Adrenal gland (tissue), 12 donors: ENCODE results near the gene BAG3. TPM values are rescaled to one million over a fixed set of nuclear protein-coding genes. Genes with fewer than 3 reads are reported as not detected.

Experiments
- DNase-seq, 7 donors: peaks; one replicate each; pipeline ENCODE4 v3.0.0-alpha.2; 2019 to 2020
- H3K27ac ChIP-seq, 5 donors: fragments of 200-600 bp; sonication (generic) in 4 of 5; 1 replicate in 3 of 5; 2 replicates in 2 of 5; pipeline versions ENCODE4 v1.5.1 to v1.8.0; 2016 to 2020; ENCODE audit warnings: mild to moderate bottlenecking in 1 of 5
- H3K27me3 ChIP-seq: fragments of 200-600 bp; 2 replicates; pipeline ENCODE4 v1.8.0; 2021
- H3K36me3 ChIP-seq, 2 donors: fragments of 200-600 bp; replicated peaks in 1 of 2; 1 replicate in 1 of 2; 2 replicates in 1 of 2; pipeline versions ENCODE4 v1.5.1 to v1.8.0; 2018 to 2022
- H3K4me1 ChIP-seq, 2 donors: fragments of 200-600 bp; replicated peaks in 1 of 2; 1 replicate in 1 of 2; 2 replicates in 1 of 2; pipeline versions ENCODE4 v1.5.1 to v1.8.0; 2018 to 2021
- H3K4me3 ChIP-seq, 4 donors: fragments of 200-600 bp; sonication (generic) in 3 of 4; one replicate each; pipeline ENCODE4 v1.5.1; 2016 to 2018
- H3K9me3 ChIP-seq, 3 donors: fragments of 200-600 bp; sonication (generic) in 1 of 3; replicated peaks in 1 of 3; 1 replicate in 2 of 3; 2 replicates in 1 of 3; pipeline versions ENCODE4 v1.5.1 to v1.8.0; 2016 to 2021
- CTCF ChIP-seq, 6 experiments: fragments of 450-650 bp in 4 of 6; fragments of 200-600 bp in 2 of 6; sonication (generic) in 1 of 6; IDR thresholded peaks; 1 replicate in 5 of 6; 2 replicates in 1 of 6; pipeline versions ENCODE4 v1.5.1 to v1.8.0; 2016 to 2021; ENCODE audit warnings: antibody characterized with exemption in 6 of 6, mild to moderate bottlenecking in 2 of 6, moderate library complexity in 1 of 6
- POLR2A ChIP-seq, 2 donors: fragments of 450-650 bp; IDR thresholded peaks; one replicate each; pipeline ENCODE4 v1.6.1; 2017; ENCODE audit warnings: antibody characterized with exemption in 2 of 2, mild to moderate bottlenecking in 2 of 2, moderate library complexity in 1 of 2
- WGBS, 4 donors: extraction: QIAGEN DNeasy Blood & Tissue Kit in 2 of 4; methylation state at CpG; one replicate each; pipeline versions ENCODE4 v1.1.5 to v1.1.7; 2013 to 2017; 5-methylcytosine and 5-hydroxymethylcytosine counted together
- intact Hi-C, 2 donors: fragments of 100-400 bp; cut with DNase I; formaldehyde crosslinking; loops; one replicate each; pipeline versions ENCODE4 v1.14.1 to v1.15.0; 2022 to 2023
- polyA plus RNA-seq, 3 donors: library from polyadenylated mRNA; stranded (reverse); fragments of 200-250 nt in 2 of 3; fragments of 350-450 nt in 1 of 3; fragmentation: Illumina TruSeq in 1 of 3; extraction: RNeasy Lipid Tissue Mini Kit (QIAGEN cat#74804) in 1 of 3; gene quantifications; one replicate each; pipeline ENCODE4 v1.2.3, GENCODE V29; 2013 to 2014
- total RNA-seq, 9 donors: library from RNA; depleted of rRNA in 4 of 9; stranded (reverse); fragments of >200 nt in 4 of 9; fragments of 120-200 nt in 1 of 9; fragmentation: NEBNext Ultra II Directional in 1 of 9; extraction: Animal tissue kit (Norgen Biotek cat#: 25700) in 1 of 9; gene quantifications; one replicate each; pipeline versions ENCODE4 v1.1.0 to v1.2.4, GENCODE V29; 2013 to 2023
- donor health status: healthy with polysubstance abuse.
- donor health status: Bipolar disorder and iron deficiency.
- donor health status: DM: yes; HTN: yes; CAD: no.
- donor health status: DM: no; HTN: no; CAD: no.
- donor health status: DM: no; HTN: no; CAD: no.
- donor health status: DM: yes; HTN: yes; CAD: no.

BAG3 gene
- total and polyA plus RNA-seq, 12 donors, result 6.1 to 49.3 (median 30.0) TPM

- Histone ChIP-seq H3K27ac (peak overlapping the region in 4 of 5 donors; percentile 7 to 64 (median 35)), H3K36me3 (no peaks in the 10 kb centered on the region), H3K4me3 (no peak overlapping the region), H3K4me1 (peaks cover 0 to 7% of the 10 kb centered on the region in 2 donors), H3K27me3 (no peaks in the 10 kb centered on the region), H3K9me3 (no peaks in the 10 kb centered on the region)
- DNase-seq, result peak in 3 of 7 donors; percentile 31 to 56 (median 36)
- peak in 5 of 6 experiments; percentile 13 to 36 (median 27) for TF ChIP-seq CTCF (IDR thresholded peaks at IDR 0.05)
- TF ChIP-seq POLR2A (IDR thresholded peaks at IDR 0.05), result peak in 1 of 2 donors; percentile 3
- 52 to 77% (median 64%) methylated on average over 9 to 15 of the region's 15 CpGs for WGBS, 4 donors
- intact Hi-C loops, result no loop called here
These were observed 6.9 kb upstream of the BAG3 start for GRCh38 chr10:119644205-119644814.

DNA sequence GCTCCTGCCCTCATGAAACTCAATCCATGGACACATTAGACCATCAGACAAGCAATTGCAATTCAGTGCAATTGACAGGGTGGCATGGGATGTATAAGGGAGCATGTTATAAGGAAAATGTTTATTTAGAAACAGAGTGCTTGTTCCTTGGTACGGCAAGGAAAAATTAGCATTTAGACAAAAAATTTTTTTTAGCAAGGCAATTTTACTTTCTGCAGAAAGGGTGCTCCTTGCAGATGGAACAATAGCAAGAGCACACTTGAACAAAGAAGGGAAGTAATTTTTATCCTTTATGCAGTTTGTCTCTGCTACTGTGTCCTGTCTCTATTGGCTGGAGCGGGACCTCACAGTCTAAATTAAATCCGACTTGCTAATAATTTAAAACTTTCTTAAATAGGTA, 6.2 kb upstream of the BAG3 start:
- TF ChIP-seq POLR2A (IDR thresholded peaks at IDR 0.05) (no peak), CTCF (IDR thresholded peaks at IDR 0.05) (no peak)
- H3K36me3 ChIP-seq, result no peaks in the 10 kb centered on the region
- 94 to 96% (median 94%) methylated on average over 3 of the region's 3 CpGs for WGBS, 4 donors
- intact Hi-C loops, result no loop called here
- peaks cover 0 to 7% of the 10 kb centered on the region in 2 donors for H3K4me1 ChIP-seq
- H3K27ac ChIP-seq, result no peak overlapping the region
- DNase-seq, result no peak
- H3K9me3 ChIP-seq, result no peaks in the 10 kb centered on the region
- H3K4me3 ChIP-seq, result no peak overlapping the region
- no peaks in the 10 kb centered on the region for H3K27me3 ChIP-seq

DNA sequence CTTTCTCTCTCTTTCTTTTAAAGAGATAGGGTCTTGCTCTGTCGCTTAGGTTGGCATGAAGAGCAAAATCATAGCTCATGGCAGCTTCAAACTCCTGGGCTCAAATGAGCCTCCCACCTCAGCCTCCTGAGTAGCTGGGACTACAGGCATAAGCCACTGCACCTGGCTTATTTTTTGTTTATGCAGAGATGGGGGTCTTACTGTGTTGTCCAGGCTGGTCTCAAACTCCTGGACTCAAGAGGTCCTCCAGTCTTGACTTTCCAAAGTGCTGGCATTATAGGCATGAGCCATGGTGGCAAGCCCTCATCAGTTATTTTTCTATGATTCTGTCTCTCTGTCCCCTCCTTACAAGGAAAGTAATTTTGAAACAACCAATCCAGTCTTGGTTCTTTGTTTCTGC, 1.1 kb upstream of the BAG3 start:
- Histone ChIP-seq H3K27me3 (no peaks in the 10 kb centered on the region), H3K9me3 (no peaks in the 10 kb centered on the region), H3K27ac (no peak overlapping the region), H3K36me3 (no peaks in the 10 kb centered on the region), H3K4me3 (no peak overlapping the region), H3K4me1 (peaks cover 13 to 26% of the 10 kb centered on the region in 2 donors)
- intact Hi-C loops, result no loop called here
- 95 to 100% (median 100%) methylated on average over 1 of the region's 1 CpG for WGBS, 4 donors
- no peak for DNase-seq
- TF ChIP-seq CTCF (IDR thresholded peaks at IDR 0.05), result no peak
- TF ChIP-seq POLR2A (IDR thresholded peaks at IDR 0.05), result no peak

GRCh38 chr10:119651514-119652360, 557 bp downstream of the BAG3 start:
- Histone ChIP-seq H3K27me3 (no peaks in the 10 kb centered on the region), H3K9me3 (no peaks in the 10 kb centered on the region), H3K27ac (peak overlapping the region; percentile 91 to 100 (median 95)), H3K4me3 (peak overlapping the region; percentile 20 to 99 (median 70)), H3K36me3 (no peaks in the 10 kb centered on the region), H3K4me1 (peaks cover 14 to 42% of the 10 kb centered on the region in 2 donors)
- TF ChIP-seq CTCF (IDR thresholded peaks at IDR 0.05), result no peak
- TF ChIP-seq POLR2A (IDR thresholded peaks at IDR 0.05), result no peak
- DNase-seq, result peak in 3 of 7 donors; percentile 29 to 61 (median 32)
- 1 to 11% (median 1%) methylated on average over 1 to 107 of the region's 107 CpGs for WGBS, 4 donors
- intact Hi-C loops, result no loop called here
